Kidney glomerular epithelial cell (primary cell): ENCODE results near the gene PTPRM.

Source experiments
- DNase-seq: peaks from one replicate; lab custom pipeline; 2025; lab: John Stamatoyannopoulos, UW

PTPRM gene

DNA sequence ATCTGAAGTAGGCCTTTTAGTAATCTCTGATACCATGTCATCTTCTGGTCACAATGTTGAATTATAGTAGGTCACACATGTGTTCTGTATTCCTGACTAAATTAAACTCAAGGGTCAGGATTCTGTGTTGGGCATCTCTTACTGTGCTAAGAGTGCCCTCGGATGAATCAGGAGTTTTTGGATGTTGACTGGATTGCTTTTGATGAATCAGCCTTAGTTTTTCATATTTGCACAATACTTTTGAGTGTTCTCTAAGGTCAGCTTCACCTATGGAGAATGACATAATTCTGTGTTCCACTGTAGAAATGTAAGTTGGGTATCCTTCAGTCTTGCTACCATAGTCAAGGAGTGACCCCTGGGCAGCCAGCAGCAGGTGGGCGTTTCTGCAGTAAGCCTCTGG is 190.1 kb downstream of the PTPRM start:
- no peak for DNase-seq

DNA sequence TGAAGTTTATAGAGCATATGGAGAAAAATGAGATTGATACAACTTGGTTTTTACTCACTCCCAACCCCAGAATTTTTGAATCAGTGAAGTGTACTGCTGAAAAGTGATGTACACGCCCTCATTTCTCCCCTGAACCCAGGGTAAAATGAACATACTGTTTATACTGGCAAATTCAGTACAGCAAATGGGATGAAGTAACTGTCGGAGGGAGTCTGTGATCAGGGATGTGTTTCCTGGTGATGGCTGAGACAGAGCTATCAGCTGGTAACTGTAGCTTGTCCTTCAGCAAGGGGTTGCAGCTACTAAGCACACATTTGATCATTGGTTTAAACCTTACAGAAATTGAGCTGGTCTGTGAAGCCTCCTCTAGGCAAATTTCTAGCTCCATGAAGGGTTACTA is 191.6 kb downstream of the PTPRM start:
- peak; percentile 12 for DNase-seq

DNA sequence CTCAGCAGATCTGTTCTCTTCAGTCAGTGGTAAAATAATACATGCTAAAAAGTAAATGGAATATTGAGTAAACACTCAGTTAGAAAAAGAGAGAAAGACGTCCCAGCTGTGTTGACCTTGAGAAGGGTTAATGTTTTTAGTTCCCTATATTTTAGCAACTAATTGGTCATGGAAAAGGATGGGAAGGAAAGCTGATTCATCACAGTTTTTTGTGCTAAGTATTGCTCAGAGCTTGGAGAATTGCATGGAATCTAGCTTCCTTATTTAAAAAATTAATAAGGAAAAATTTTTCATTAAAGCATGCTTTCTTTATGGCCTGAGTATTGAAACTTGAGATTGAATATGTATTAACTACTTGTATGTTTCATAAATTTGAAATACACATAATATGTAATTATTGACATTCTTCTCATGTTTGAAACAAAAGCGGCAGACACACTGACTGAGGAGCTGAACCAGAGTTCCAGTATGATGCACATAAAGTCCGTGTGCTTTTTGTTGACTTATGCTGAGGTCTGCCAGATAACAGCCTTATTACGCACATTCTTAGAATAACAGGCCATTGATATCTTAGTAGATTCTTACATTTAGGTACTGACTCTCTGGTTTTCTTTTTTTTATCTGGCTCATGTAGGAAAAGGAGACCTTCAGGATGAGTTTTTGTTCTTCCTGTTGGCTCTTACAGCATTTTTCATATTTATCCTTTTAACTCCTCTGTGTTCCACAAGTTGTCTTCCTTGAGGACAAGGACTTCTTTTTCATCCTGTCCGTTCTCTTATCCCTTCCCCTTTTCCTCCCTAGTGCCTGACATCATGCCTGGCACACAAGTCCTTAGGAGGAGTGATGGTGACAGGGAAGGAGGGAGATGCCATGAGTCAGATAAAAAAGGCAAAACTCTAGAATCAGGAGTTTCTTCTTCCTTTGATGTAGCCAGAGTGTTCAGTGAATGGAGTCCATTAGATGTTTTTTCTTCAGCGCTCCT is 194.1 kb downstream of the PTPRM start:
- peak; percentile 85 for DNase-seq

DNA sequence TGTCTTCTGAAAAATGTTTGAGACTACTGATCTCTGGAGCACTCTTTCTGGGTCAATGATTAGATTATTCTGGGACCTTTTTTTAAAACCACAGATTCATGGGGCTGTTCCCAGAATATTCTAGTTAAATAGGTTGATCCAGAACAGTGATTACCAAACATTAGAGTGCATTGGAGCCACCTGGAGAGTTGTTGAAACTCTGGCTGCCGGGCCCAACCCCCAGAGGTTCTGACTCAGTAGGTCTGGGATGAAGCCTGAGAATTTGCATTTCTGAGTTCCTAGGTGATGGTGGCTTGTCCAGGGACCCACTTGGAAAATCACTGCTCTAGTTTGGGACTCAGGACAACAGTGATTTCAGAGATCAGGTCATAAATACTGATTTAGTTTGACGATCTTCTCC is 197.3 kb downstream of the PTPRM start:
- DNase-seq: no peak

DNA sequence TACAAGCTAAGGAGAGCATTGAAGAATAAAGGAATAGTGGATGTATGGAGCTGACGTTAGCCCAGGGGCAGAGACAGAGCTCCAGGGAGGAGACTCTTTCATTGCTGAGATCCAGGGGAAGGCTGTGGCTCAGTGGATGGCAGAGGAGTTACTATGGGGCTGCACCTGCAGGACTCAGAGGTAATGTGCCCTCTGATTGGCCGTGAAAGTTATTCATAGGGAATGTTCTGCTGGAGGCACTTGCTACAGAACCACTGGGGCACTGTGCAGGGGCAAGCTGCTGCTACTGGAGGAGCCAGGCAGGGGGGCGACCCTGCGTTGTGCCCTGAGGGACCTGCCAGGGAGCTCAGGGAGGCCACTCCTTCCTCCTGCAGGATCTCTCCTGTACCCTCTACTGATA is 199.2 kb downstream of the PTPRM start:
- no peak for DNase-seq

DNA sequence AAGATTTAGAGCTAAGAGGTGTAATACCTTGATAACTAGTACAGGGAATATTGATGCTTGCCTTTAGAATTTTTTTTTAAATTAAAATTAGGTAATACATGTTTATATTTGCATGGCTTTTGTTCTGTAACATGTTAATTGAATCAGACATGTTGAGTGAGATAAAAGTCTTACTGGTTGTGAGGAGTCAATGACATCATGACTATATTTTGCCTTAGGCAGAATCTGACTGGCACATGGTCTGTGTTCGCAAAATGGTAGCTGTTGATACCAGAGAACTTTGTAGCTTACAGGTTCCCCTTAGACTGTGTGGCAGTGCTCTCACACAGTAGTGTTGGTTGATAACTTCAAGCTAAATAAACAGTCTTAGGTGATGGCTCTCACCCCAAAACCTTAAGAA is 199.7 kb downstream of the PTPRM start:
- no peak for DNase-seq

DNA sequence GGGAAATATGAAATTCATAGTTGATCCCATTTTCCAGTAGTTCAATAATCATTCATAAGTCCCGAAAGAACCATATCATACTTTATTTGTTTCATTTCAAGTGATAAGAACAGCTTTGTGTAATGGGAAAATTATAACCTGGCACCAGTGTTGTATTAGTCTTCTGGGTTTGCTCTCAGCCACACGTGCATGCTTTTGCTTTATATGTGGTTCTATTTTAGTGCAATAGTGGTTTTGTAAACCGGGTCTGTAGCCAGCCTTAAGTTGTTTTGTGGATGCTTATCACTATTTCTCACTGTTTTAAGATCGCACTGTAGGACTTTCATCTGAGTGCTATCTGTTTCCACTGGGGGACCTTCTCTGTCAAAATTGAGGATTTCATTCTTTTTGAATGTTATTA is 203.8 kb downstream of the PTPRM start:
- no peak for DNase-seq

DNA sequence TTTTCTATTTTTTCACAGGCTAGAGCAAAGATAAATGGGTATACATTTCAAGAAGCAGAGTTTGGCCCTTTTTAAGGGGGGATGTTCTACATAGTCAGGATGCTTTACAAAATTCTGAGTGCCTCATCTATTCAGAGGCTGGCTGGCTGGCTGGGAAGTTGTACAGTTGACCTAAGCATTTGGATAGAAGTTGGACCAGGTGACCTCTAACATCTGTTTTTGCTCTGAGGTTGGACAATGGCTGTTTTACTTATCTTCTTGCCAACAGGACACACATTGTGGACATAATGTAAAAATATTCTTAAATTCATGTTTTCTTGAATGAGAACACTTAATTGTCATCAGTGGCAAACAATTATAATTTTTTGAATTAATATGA is 205.4 kb downstream of the PTPRM start:
- no peak for DNase-seq

DNA sequence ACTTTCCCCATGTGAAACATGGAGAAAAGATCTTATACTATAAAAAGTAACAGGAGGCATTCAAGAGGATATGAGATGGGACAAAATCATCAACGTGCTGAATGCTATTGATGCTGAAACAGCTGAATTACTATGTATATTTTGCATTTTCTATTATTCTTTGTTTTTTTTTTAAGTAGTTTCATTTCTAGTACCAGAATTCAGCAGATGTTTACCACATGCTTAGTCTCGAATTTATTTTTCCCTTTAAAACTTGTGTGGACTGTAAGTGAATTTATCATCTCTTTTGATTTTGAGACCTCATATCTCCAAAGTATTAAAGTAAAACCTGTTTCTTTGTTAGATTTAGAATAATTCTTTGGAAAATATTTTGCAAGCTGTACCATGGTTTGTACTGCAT is 205.8 kb downstream of the PTPRM start:
- no peak for DNase-seq

DNA sequence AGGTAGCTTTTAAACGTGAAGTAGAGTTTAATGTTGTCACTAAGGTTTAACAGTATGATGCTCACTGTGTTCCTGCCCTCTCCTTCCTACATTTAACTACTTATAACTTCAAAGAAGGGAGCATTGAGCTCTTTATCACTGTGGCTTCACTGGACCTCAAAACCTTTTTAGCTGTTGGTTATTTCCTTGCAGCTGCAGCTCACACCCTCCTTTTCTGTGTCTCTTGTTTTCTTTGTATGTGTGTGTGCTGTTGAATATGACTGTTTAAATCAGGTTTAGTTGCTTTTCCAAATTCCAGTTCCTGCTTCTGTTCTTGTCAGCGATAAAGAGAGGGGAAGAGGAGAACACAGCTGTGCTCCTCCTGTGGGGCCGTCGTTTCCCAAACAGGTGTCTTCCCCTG is 208.0 kb downstream of the PTPRM start:
- DNase-seq: no peak

DNA sequence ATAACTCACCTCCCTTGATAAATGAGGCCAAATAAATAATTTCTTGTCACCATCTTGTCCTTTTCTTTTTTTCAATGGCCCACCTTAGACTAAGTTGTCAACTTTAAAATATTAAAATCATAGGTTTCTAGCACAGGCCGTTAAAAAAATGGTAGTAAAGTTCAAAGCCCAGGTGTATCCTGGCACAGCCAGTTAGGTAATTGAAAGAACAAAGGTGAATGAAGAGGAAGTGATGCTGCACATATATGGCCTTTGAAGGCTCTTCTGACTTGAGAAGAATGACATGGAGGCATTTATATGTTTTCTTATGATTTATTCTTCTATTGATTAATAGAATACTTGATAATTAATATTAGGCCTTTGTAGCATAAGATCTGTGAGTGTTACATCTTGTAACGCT is 208.7 kb downstream of the PTPRM start:
- DNase-seq: no peak

DNA sequence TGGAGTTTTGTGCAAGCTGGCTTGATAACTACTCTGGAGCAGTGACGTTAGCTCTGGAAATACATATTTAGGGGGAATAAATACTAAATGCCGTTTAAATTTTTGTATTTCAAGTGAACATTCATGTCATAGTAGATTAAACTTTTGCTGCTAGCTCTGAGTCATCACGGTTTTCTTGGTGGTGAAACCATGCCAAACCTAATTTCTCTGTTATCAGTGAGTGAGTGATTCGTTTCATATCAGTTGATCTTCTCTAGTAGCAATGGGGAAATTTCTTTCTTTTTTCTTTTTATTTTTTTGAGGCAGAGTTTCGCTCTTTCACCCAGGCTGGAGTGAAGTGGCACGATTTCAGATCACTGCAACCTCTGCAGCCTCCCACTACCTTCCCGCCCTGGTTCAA is 211.1 kb downstream of the PTPRM start:
- DNase-seq: no peak

DNA sequence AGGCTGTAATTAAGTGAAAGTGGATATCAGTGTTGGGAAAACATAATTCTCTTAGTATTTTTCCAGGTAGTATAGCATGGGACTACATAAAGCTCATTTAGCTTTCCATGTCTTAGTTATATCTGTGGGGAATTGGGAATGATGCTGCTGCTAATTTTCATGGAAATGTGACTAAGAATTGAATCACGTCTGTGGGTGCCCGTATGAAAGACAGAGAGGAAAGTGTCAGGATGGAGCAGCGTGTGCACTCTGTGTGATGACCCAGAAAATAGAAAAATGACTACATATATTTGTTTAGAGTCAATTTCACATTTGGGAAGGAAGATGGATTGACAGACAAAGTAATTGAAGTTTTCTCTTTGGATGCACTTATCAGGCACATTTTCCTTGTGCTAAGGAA is 212.1 kb downstream of the PTPRM start:
- DNase-seq: no peak

DNA sequence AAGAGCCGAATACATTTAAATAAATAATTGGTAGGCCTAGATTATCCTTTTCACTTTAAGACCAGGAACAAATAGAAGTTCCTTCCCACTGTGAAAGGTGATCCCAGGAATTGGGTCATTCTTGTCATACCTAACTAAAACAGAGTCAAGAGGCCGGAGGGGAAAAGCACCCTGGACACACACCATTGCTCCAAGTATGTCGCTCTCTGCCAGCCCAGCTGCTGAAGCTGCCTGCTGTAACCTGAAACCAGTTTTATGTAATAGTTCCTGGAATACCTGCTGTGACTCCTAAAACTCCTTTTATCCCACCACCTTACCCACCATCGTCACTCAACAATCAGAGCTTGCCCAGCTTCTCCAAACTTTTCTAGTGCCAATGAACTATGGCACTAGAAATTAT is 217.1 kb downstream of the PTPRM start:
- DNase-seq: no peak

DNA sequence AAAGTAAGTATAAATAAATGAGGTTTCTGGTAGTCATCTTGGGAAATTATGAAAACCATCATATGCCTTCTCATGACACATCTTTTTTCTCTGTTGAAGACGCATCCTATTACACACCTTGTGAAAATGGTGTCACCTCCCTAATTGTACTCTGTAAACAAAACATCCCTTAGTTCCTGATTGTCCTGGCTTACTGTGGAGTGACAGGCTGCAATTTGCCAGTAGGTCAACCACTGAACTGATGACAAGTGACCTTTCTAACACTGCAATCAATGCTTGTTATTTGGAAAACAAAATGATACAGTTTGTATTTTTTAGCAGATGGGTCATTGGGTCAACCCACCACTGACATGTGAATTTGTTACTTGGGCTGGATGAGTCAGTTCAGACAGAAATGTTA is 219.5 kb downstream of the PTPRM start:
- DNase-seq: no peak

DNA sequence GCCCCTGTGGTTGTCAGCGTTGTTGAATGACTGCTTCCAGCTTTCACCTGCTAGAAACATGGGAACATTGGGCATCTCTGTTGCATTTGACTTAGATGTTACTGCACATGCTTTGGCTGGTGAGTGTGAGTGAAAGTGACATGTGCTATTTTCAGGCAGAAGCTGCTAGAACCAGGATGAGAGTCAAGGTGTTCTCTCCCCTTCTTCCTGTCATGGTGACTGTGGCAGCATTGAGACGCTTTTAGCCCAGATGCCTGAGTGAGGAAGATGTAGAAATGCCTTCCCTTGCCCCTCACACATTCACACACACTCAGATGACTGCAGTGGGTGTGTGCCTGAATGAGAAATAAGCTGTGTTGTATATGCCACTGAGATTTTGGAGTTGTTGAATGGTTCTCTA is 220.2 kb downstream of the PTPRM start:
- no peak for DNase-seq

DNA sequence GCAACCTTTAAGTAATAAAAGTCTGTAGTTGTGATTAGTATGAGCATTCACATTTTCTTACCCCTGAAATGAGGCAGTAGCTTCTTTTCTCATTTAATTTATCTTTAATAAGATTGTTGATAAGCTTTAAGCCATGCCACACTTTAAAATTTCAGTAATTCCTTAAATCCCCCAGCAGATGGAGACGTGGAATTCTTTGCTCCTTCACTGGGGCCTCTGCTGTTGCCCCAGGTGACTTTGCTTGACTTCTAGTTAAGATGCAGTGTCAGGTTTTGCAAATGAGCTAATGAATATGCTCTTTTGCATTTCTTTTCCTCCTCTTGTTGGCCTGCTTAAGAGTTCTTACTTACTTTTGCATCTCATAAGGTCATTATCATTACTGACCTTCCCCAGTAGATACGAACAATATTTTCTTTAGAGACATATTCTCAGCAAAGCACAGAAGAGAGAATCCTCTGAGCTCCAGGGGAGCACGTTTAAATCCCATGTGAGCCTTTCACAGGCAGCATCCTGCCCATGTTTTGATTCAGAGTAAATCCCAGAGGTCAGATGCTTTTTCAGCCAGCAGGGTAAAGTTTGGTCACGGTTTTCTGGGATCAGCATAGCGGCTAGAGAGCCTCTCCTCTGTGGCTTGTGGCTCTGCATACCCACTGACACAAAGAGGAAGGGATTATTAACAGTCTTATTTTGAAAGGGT is 222.9 kb downstream of the PTPRM start:
- peak; percentile 43 for DNase-seq

DNA sequence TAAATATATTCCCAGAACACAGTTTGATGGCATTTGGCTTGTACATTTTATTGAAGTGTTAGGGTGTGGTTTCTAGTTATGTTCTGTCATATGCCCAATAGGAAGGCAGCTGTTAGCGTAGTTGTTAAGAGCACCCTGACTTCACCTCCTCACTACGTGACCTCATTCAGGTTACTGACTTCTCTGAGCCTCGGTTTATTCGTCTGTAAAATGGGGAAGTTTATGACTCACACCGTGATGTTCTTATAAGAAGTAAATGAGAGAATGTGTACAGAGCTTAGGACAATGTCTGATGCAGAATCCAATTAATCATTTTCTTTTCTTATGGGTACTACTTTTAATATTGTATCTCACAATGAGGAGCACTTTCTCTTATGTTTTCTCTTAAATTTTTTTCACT is 226.0 kb downstream of the PTPRM start:
- DNase-seq: no peak

DNA sequence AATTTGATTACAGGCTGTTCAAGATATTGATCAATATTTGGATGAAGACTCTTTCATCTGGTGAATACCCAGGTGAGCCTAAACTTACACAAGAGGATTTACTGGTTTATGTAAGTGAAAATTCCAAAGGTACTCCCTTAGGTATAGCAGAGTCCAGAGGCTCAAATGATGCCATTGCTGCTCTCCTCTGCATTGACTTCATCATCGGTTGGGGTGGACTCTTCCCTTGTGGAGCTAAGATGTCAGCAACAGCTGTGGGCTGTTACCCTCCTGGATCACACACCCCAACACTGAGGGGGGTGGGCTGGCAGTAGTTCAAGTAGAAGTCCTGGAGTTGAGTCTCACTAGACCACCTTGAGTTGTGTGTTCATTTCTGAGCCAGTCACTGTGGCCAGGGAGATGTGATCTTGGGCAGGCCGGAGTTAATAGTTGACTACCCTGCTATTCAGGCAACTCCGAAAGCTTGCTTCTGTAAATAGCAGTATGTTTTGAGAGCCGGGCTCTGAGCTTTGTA is 236.9 kb downstream of the PTPRM start:
- DNase-seq: no peak

DNA sequence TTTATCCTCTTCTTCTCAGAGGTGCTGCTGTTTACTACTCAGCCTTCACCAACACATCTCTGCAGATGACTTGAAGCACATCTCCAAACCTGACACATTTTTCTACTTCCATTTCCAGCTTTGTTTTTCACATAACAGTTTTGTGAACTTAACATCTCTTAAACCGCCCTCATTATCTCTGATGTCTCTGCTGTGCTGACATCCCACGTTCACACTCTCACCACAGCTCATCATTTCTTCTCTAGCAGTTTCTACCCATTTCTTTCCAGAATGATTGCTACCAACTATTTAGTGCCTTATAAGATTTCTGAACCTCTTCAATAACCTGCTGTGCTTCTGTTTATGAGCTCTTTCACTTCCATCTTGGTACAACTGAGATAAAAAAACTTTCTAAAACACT is 238.0 kb downstream of the PTPRM start:
- no peak for DNase-seq

DNA sequence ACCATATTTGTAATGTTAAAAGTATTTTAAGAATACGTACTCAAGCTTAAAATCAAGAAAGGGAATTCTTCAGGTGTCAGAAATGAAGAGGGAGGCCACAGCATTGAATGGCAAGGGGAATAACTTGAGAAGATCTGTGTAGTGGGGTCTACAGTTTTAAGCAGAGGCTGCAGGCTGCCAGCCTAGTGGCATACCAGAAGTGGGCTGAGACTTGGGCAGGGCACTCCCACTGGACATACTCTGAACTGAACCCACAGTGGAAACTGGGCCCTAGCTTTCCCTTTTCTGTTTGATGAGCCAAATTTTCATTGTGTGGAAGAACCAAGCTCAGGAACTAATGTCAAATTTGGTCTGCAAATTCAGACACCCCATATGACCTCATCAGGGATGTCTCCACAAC is 238.8 kb downstream of the PTPRM start:
- DNase-seq: no peak

DNA sequence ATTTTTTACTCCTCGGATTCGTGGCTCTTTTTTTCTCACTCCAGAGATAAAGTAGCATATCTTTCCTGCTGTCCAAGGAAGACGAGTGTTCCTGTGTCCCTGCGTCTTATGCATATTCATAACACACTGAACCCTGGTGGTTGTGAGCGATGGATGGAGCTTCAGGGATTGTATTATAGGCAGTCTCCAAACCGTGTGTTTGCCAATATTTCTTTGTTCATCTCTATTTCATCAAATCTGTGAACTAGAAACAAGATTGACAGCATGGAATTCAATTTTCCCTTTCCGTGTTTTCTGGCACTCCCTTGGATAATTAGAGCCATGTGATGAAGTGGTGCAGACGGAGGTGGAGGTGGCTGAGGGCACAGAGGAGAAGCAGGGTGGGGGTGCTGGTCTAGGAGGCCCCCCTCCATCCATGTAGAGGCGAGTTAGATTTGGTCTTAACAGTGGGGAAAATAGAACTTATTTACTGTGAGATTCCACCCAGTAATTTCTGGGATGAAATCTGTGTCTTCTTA is 240.9 kb downstream of the PTPRM start:
- DNase-seq: no peak

DNA sequence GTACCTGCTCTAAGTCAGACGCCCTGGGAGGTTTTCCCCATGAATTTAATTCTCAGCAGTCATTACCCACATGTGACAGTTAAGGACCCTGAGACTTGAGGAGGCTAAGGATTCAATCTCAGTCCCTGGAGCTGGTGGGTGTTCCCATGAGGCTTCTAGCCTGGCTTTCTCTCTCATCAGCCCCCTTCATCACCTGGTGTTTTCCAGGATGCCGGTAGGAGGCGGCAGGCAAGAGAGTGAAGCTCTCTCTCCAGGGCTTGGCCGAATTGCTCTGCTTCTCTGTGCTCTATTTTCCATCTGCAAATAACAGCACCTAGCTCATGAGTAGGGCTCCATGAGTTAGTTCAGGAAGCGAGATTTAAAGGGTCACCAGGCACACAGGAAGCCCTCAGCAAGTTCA is 241.9 kb downstream of the PTPRM start:
- no peak for DNase-seq
